GM21786 (cell line): ENCODE results near the gene TXLNA.

Source experiments
- ATAC-seq: cut with Tn5 transposase; IDR thresholded peaks from one replicate; pipeline ENCODE4 v1.9.1; 2021; ENCODE audit not compliant: unreplicated experiment

Gene TXLNA

DNA sequence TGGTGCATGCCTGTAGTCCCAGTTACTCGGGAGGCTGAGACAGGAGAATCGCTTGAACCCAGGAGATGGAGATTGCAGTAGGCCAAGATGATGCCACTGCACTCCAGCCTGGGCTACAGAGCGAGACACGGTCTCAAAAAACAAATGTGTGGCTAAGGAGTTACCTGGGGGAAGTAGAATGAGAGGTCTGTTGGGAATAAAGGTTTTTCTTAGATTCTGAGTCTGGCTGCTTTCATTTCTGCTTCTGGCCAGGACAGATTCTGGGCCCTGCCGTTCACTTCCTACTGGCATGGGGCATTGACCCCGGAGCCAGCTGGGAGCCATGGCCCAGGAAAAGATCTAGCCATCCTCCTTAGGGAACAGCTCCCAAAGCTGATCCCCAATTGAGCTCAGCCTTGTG lies 29.0 kb downstream of the TXLNA start:
- ATAC-seq, result no peak

DNA sequence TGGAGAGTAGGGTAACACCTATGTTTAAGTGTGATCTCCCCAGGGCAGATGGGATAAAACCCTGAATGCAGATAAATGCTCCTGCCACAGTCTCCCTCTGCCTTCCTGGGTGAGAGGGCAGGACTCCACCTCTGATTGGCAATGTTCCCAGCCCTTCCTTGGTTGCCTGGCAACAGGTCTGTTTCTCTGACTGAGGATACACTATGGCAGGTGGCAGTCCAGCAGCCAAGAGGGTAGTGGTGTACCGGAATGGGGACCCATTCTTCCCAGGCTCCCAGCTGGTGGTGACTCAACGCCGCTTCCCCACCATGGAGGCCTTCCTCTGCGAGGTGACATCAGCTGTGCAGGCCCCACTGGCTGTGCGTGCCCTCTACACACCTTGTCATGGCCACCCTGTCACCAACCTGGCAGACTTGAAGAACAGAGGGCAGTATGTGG lies 29.4 kb downstream of the TXLNA start, which contains the start of gene DCDC2B:
Gene DCDC2B, plus strand, starts transcription at position 199 of the 438 bp plus-strand sequence. Its CDS starts 5 bp downstream, at position 204.
- ATAC-seq, result no peak

DNA sequence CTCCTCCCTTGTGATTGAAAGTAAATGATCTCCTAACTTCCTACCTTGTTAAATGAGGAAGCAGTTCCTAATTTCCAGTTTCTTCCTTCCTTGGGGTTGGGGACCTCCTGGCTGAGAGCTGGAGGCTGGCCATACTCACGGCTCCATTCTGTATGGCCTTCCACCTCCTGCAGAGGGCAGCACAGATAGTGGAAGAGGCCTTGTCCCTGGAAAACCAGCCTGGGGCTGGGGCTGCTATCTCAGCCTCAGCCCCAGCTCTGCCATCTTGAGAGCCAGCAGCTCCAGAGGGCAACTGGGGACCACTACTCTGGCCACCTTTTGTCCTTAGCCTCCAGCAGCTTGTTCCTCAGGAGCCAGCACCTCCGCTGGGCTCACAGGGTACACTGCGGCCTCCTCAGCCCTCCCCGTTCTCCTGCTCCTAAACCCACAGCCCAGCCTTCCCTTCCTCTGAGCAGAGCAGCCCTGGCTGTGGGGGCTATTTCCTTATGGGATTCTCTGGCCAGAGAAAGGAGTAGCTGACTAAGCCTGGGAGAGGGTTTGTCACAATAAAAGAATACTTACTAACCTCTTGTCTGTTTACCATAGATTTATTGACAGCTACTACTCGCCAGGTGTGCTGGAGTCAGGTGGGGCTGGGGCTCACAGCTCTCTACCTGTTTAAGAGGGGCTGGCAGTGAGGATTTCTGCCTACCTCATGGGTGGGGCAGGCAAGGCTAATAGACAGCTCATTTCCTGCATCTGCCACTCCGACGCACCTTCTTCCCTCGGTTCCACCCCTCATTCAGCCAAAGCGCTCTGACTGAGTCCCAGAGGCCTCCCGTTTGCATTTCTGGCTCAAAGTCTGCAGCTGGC lies 36.4 kb downstream of the TXLNA start:
- no peak for ATAC-seq

DNA sequence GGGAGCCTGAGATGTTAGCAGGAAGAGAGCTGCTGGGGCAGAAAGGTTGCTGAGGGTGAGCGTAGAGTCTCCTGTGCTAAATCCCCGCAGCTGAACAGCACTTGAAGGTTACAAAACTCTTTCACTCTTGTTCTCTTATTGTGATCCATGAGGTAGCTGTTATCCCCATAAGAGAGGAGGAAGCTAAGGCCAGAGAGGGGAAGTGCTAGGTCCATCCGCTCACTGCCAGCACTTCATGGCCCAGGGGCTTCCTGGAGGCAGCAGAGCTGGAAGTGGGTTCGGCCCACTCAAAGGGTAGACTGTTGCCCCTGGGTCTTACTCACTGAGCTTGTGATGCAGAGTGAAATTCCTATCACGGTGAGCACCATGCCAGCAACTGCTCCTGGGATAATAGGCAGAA lies 37.1 kb downstream of the TXLNA start:
- ATAC-seq, result no peak

- ATAC-seq, result no peak
These were observed 39.5 kb downstream of the TXLNA start for GRCh38 chr1:32219022-32219421.

DNA sequence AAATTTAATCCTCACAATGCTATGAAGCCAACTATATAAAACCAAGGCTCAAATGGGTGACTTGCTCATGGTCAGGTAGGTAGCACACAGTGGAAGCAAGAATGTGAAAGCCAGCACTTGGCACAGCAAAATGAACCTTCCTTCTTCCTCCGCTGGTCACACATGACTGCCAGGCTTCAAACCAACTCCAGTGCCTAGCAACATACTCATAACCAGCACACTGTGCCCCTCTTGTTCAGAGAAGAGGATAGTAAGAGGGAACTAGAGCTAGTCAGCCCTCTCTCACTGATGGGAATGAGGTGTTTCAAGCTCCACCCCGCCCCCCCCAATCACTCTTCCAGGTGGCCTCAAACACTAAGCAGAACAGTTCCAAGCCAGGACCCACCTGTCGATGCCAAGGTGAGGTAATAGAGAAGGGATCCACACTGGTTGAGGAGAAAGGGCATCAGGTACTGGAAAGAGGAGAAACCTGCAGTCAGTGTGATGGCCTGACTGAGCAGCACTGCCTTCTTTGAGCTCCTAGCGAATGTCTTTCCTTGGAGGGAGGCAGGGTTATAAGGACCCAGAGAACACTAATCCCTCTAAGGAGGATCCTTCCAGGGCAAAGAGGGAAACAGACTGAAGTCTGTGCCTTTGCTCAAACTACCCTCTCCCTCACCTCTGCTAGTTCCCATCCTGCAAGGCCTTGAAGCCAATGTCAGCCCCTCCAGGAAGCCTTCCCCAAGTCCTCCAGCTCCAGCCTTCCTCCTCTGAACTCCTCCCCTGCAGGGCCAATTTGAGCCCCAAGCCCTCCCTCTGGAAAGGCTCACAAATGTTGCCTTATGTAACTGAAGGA lies 41.5 kb downstream of the TXLNA start:
- no peak for ATAC-seq

GRCh38 chr1:32221581-32221979 lies 42.1 kb downstream of the TXLNA start:
- ATAC-seq, result no peak

GRCh38 chr1:32221980-32222755 lies 42.7 kb downstream of the TXLNA start, which contains the start of the genes EIF3I and TMEM234:
Gene EIF3I, plus strand, starts transcription at chr1:32222407. Its CDS starts 35 bp downstream, at chr1:32222442.
Gene TMEM234, minus strand, starts transcription at chr1:32222353. Its CDS starts 31 bp downstream, at chr1:32222322.
- peak; percentile 93 for ATAC-seq

DNA sequence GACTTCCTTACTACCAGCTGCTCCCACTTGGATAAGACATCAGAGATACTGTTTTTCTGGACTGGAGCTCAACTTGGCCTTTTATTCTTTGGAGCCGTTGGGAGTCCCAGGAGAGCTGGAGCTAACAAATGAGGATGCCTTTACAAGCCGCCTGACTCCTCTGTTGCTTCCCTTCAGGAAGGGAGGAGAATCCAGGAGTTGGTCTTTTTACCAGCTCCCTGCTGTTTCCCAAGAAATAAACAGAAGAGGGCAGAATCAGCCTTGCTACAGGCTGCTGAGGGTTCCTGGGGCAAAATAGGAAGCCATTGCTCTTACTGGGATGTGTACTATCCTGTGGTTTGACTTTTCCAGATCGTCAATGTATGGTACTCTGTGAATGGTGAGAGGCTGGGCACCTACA lies 44.2 kb downstream of the TXLNA start:
- no peak for ATAC-seq

DNA sequence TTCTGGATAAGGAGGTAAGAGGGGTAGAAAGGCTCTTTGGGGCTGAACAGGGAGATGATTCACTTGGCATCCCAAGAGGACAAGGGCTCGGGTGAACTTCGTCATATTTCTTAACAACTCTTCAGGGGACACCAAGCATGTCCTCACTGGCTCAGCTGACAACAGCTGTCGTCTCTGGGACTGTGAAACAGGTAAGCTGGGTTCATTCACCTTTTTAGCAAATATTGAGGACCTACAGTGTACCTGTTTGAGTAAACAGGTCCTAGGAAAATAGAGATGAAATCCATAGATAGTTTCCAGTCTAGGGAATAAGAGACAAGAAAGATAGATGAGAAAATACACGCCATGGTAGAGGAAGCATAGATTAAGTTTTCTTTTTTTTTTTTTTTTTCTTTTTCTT lies 44.8 kb downstream of the TXLNA start:
- no peak for ATAC-seq

DNA sequence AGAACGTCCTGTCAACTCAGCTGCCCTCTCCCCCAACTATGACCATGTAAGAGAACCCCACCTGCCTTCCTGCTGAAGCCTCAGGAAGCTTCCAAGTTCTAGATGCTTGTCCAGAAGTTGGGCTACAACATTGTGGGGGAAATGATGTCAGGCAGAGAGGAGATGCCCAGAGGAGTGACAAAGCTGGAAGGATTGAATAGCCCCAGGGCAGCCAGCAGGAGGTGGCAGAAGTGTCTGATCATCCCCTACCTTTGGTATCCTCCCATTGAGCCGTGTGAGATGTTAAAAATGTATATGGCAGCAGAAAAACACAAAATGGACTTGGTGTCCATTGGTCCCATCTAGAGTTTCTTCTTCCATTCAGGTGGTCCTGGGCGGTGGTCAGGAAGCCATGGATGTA lies 49.3 kb downstream of the TXLNA start:
- no peak for ATAC-seq

DNA sequence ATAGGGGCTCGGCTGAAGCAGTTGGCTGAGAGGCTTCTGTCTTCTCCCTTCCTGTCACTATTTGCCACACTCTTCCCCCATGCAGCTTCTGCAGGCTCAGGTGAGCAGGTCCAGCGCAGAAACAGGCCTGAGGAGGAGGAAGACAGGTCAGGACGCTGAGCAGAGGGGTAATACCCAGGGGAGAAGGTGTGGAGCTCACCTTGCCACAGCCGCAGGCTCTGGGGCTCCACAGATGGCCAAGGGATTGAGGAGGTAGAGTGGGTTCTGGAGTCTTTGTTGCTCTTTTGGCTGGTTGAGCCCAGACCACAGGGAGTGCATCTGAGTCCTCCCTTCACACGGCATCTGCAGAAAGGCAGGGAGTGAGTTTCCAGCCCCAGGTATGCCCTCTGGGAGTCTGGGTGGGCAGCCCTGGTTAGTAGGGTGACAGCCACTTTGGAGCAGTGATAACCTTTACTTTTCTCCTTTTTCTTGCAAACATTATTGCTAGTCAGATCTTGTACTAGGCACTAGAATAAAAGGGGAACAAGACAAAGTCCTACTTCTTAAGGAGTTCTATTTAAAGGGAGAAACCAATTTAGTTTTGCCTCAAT lies 52.5 kb downstream of the TXLNA start:
- ATAC-seq, result no peak

GRCh38 chr1:32232558-32233304 lies 53.3 kb downstream of the TXLNA start:
- no peak for ATAC-seq

DNA sequence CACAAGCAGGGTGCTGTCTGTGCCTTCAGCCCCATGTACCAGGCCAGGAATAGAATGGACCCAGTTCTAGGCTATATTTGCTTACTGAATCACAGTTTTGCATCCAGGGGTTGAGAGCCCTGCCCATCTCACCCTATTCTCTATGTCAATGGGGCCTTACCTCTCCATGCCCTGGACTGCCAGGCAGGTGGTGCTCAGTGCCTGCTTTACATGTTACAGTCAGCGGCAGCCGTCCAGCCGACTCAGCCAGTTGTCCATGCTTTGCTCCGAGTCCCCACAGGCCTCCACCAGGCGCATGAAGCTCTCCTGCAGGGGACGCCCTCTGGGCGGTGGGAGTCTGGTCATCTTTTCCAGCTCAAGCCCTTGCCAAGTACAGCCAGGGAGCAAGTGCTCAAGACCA lies 55.3 kb downstream of the TXLNA start:
- no peak for ATAC-seq

GRCh38 chr1:32239337-32239736 lies 59.9 kb downstream of the TXLNA start:
- ATAC-seq, result no peak

- no peak for ATAC-seq
These were observed 60.3 kb downstream of the TXLNA start for GRCh38 chr1:32239790-32240139.

DNA sequence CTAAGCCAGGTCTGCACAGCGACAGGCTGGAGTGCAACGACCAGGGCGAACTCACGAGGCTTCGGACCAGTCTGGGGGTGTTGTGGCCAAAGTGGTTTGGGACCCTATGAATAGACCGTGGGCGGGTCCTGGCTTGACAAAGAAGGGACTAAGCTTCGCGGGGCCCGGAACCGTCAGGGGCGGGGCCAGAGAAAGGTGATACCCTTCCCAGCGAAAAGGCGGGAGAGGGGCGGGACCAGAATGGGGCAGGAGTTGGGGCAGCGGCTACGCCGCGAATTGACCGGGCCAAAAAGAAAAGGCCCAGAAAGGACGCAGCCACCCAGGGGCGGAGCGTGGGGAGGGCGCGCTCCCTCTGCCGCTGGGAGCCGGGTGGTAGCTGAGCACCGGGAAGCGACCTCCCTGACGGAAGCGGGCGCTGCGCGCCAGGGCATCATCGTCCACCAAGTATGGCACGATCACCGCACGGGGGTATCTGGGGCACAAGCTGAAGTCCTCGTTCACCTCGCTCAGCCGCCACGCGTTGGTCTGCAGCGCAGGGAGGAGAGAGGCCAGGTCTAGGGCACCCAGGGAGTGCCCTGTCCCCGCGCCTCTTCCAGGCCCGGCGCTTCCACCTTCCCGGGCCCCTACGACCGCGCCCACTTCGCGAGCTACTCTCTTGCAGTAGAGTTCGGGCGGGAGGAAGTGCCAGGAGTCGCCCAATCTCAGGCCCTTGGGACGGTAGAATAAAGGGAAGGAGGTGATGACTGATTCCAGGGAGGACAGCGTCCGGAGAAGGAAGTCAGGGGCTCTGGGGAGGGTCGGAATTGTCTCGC lies 60.9 kb downstream of the TXLNA start:
- no peak for ATAC-seq

- ATAC-seq, result no peak
These were observed 61.7 kb downstream of the TXLNA start for GRCh38 chr1:32241001-32241763.
